ENCODE data around the gene ZNF346. TPM values are rescaled to one million over a fixed set of nuclear protein-coding genes. Genes with fewer than 3 reads are reported as not detected.
"Not testable (repeated sequence)": the region's sequence is repeated elsewhere in the genome, so short reads cannot be mapped to it uniquely, and the experiment has no call there.

Gene ZNF346
- total and polyA plus RNA-seq, 2 of the 13 experiments (the other 11 are each of a cell fraction or from before 2014, with no cell fraction given): 8.6 to 19.4 TPM

GRCh38 chr5:176980818-176981217 lies 41.7 kb upstream of the ZNF346 start:
- no peaks in the 10 kb centered on the region for H3K9me3 ChIP-seq (ENCODE audit: low read length)
- peaks cover 7 to 40% of the 10 kb centered on the region in 2 experiments; a peak in 4 of 5 replicates for H3K36me3 ChIP-seq (replicated peaks in 1 of 2; ENCODE audit: control insufficient read depth in 1 of 2, insufficient read depth in 2 of 2, low read length in 2 of 2)
- in situ Hi-C loops (cut with HindIII; ENCODE audit: extremely low pct_ligation_motif_present, low pct_unique_long_range_greater_than_20kb) (no loop called here), intact Hi-C loops (cut with micrococcal nuclease; ENCODE audit: unreplicated experiment) (no loop called here)
- no peak overlapping the region for H3K9ac ChIP-seq (ENCODE audit: insufficient read depth, low read depth, low read length)
- DNase-seq (ENCODE audit: low spot score) (no peak), FAIRE-seq (no peak), ATAC-seq (no peak)
- no peak overlapping the region for H2AFZ ChIP-seq (ENCODE audit: low read length)
- peaks cover 18% of the 10 kb centered on the region for H3K79me2 ChIP-seq (ENCODE audit: insufficient read depth, low read length)
- WGBS (ENCODE audit: low lambda C conversion rate): 94% methylated on average over 7 of the region's 7 CpGs
- POLR2A ChIA-PET: no interaction called here
- H3K27ac ChIP-seq (ENCODE audit: extremely low read length, insufficient read depth, low read length): no peak overlapping the region
- H4K20me1 ChIP-seq (ENCODE audit: insufficient read depth, low read length): peaks cover 6% of the 10 kb centered on the region; the same call in 1 of the 2 replicates
- TF ChIP-seq U2AF2 (IDR thresholded peaks at IDR 0.05; ENCODE audit: low read depth, low read length): no peak
- TF ChIP-seq RBAK (CRISPR knock-in tag; IDR thresholded peaks at IDR 0.05): no peak
- TF ChIP-seq SRSF4 (IDR thresholded peaks at IDR 0.05; ENCODE audit: low read depth, low read length, poor library complexity, severe bottlenecking): no peak
- TF ChIP-seq ATF5 (CRISPR knock-in tag; IDR thresholded peaks at IDR 0.05; ENCODE audit: low read depth): no peak
- TF ChIP-seq MAFF (IDR thresholded peaks at IDR 0.05; ENCODE audit: low read depth, low read length): no peak
- no peak for TF ChIP-seq MYPOP (CRISPR knock-in tag; IDR thresholded peaks at IDR 0.05)
- TF ChIP-seq MAF1 (CRISPR knock-in tag; IDR thresholded peaks at IDR 0.05; ENCODE audit: borderline replicate concordance): no peak
- CTCF ChIA-PET (ENCODE audit: low intra/inter-chr PET ratio, low total read pairs): no interaction called here
- H3K4me3 ChIP-seq (replicated peaks in 1 of 3; ENCODE audit: insufficient read depth in 1 of 3, low read depth in 2 of 3, low read length in 3 of 3): no peak overlapping the region
- H3K4me1 ChIP-seq (ENCODE audit: insufficient read depth, low read length): peaks cover 9% of the 10 kb centered on the region
- BruUV-seq (replicated peaks): no TSS peak
- no peak overlapping the region for H3K4me2 ChIP-seq (ENCODE audit: low read depth, low read length)
- H3K27me3 ChIP-seq (ENCODE audit: control insufficient read depth in 1 of 2, insufficient read depth in 2 of 2, low read length in 2 of 2): no peaks in the 10 kb centered on the region

- BruUV-seq (replicated peaks); ATAC-seq; H2AFZ ChIP-seq (ENCODE audit: low read length); FAIRE-seq; H3K27me3 ChIP-seq (ENCODE audit: control insufficient read depth in 1 of 2, insufficient read depth in 2 of 2, low read length in 2 of 2); H3K9me3 ChIP-seq (ENCODE audit: low read length); in situ Hi-C loops (cut with HindIII; ENCODE audit: extremely low pct_ligation_motif_present, low pct_unique_long_range_greater_than_20kb); intact Hi-C loops (cut with micrococcal nuclease; ENCODE audit: unreplicated experiment); H3K4me2 ChIP-seq (ENCODE audit: low read depth, low read length); POLR2A ChIA-PET; H3K4me3 ChIP-seq (replicated peaks in 1 of 3; ENCODE audit: insufficient read depth in 1 of 3, low read depth in 2 of 3, low read length in 3 of 3); H3K27ac ChIP-seq (ENCODE audit: extremely low read length, insufficient read depth, low read length); H4K20me1 ChIP-seq (ENCODE audit: insufficient read depth, low read length); DNase-seq (ENCODE audit: low spot score); CTCF ChIA-PET (ENCODE audit: low intra/inter-chr PET ratio, low total read pairs); H3K9ac ChIP-seq (ENCODE audit: insufficient read depth, low read depth, low read length): not testable (repeated sequence)
- WGBS (ENCODE audit: low lambda C conversion rate): 89% methylated on average over 13 of the region's 13 CpGs
- Histone ChIP-seq H3K79me2 (ENCODE audit: insufficient read depth, low read length) (peaks cover 36% of the 10 kb centered on the region), H3K4me1 (ENCODE audit: insufficient read depth, low read length) (peaks cover 17% of the 10 kb centered on the region), H3K36me3 (replicated peaks in 1 of 2; ENCODE audit: control insufficient read depth in 1 of 2, insufficient read depth in 2 of 2, low read length in 2 of 2) (peaks cover 7 to 35% of the 10 kb centered on the region in 2 experiments; a peak in 4 of 5 replicates)
Measured at GRCh38 chr5:176983112-176983511, 39.4 kb upstream of the ZNF346 start.

- POLR2A ChIA-PET; FAIRE-seq; H4K20me1 ChIP-seq (ENCODE audit: insufficient read depth, low read length); intact Hi-C loops (cut with micrococcal nuclease; ENCODE audit: unreplicated experiment); DNase-seq (ENCODE audit: low spot score); H2AFZ ChIP-seq (ENCODE audit: low read length); in situ Hi-C loops (cut with HindIII; ENCODE audit: extremely low pct_ligation_motif_present, low pct_unique_long_range_greater_than_20kb); H3K27ac ChIP-seq (ENCODE audit: extremely low read length, insufficient read depth, low read length); CTCF ChIA-PET (ENCODE audit: low intra/inter-chr PET ratio, low total read pairs); H3K4me2 ChIP-seq (ENCODE audit: low read depth, low read length); H3K9ac ChIP-seq (ENCODE audit: insufficient read depth, low read depth, low read length); H3K4me3 ChIP-seq (replicated peaks in 1 of 3; ENCODE audit: insufficient read depth in 1 of 3, low read depth in 2 of 3, low read length in 3 of 3); H3K9me3 ChIP-seq (ENCODE audit: low read length); ATAC-seq; H3K27me3 ChIP-seq (ENCODE audit: control insufficient read depth in 1 of 2, insufficient read depth in 2 of 2, low read length in 2 of 2); BruUV-seq (replicated peaks): not testable (repeated sequence)
- Histone ChIP-seq H3K4me1 (ENCODE audit: insufficient read depth, low read length) (peaks cover 17% of the 10 kb centered on the region), H3K79me2 (ENCODE audit: insufficient read depth, low read length) (peaks cover 39% of the 10 kb centered on the region), H3K36me3 (replicated peaks in 1 of 2; ENCODE audit: control insufficient read depth in 1 of 2, insufficient read depth in 2 of 2, low read length in 2 of 2) (peaks cover 7 to 35% of the 10 kb centered on the region in 2 experiments; a peak in 4 of 5 replicates)
- WGBS (ENCODE audit: low lambda C conversion rate): no CpG with 5 or more reads among the region's 21 CpGs
Measured at GRCh38 chr5:176983593-176983992, 38.9 kb upstream of the ZNF346 start.
